ENCODE results near the gene CEND1.

Gene CEND1

DNA sequence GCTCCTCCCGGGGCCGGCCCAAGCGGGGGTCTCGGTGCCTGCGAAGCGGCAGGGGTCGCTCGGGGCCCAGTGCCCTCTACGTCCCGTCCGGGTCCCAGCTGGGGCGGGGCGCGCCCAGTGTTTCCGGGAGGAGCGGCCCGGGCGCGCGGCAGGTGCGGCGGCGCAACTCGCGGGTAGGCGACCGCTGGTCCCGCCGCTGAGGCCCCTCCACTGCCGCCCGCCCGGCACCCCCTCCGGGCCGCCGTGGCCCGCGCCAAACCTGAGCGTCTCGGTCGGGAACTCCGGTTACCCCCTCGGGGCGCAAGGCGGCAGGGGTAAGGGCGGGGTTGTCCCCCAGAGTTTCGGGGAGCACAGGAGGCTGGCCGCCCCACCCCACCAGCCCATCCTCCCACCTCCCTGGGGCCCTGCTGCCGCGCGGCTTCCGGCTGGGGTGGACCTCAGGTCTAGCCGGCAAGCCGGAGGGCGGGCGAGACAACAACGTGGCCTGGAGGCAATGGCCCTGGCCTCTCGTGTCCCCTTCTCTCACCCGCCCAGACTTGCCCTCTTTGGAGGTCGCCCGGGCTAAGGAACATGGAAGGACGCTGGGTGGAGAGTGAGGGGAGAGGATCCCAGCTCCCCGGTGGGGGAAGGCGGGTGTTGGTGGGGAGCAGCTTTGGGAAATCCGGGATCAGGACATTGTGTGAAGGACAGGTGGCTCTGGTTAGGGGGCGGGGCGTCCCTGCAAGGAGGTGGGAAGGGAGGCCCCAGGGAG, 37.4 kb upstream of the CEND1 start:
- DNase-seq = no peak

DNA sequence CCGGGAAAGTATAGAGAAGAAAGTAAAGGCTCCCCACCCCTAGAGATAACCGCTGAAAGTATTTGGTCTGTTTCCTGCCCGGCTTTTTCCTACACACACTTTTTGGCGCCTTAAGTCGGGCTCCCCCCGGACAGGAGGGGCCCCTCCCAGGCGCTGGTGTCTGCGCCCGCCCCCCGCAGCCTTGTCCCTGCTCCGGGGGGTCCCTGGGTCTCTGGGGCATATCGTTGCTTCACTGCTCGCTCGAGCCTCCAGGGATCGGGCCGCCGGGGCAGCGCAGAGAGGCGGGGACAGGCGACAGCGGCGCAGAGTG, 36.9 kb upstream of the CEND1 start:
- DNase-seq = no peak

- DNase-seq = no peak
Observed at GRCh38 chr11:826227-826621, 36.3 kb upstream of the CEND1 start.

DNA sequence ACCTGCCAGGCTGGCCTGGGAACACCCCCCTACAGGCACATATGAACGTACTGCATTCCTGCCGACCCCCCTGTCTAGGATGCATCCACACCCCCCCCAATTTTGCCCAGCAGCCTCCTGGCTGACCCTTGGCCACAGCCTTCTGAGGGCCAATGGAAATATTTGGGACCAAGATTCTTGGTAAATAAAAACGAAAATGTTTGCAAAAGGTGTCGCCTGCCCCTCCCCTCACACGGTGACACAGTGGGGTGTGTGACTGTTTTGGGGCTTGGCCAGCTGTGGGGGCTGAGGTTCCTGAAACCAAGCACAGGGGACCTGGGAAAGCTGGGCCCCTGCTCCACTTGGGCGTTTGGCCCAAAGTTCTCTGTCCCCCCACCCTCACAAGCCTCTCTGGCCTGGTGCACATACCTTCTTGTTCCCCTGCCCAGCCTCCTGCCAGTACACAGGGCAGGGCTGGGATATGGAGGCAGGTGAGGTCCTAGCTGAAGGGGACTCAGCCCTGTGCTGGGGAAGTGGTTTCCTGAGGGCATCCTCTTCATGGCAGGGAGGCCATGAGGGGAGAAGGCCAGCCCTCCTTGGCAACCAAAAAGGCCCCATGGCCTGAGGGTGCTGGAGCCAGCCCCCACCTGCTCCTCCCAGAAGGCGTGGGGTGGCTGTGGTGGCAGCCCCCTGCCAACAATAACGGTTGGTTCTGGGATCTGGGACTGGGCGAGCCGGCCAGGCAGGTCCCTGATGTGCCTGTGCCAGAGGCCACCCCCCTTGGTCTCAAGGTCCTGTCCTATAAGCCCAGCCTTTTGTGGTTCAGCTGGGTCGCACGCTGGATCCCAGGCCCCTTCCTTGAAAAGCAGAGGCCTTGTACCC, 35.7 kb upstream of the CEND1 start:
- no peak for DNase-seq

GRCh38 chr11:824942-825341, 35.1 kb upstream of the CEND1 start:
- no peak for DNase-seq

- no peak for DNase-seq
Observed at GRCh38 chr11:824292-824880, 34.5 kb upstream of the CEND1 start.

GRCh38 chr11:823441-824291, 33.8 kb upstream of the CEND1 start:
- DNase-seq = no peak

- peak in 1 of 2 donors; percentile 39 for DNase-seq
Observed at GRCh38 chr11:821512-822371, 31.9 kb upstream of the CEND1 start.

GRCh38 chr11:820655-821511, 31.0 kb upstream of the CEND1 start:
- DNase-seq = peak in 1 of 2 donors; percentile 69

DNA sequence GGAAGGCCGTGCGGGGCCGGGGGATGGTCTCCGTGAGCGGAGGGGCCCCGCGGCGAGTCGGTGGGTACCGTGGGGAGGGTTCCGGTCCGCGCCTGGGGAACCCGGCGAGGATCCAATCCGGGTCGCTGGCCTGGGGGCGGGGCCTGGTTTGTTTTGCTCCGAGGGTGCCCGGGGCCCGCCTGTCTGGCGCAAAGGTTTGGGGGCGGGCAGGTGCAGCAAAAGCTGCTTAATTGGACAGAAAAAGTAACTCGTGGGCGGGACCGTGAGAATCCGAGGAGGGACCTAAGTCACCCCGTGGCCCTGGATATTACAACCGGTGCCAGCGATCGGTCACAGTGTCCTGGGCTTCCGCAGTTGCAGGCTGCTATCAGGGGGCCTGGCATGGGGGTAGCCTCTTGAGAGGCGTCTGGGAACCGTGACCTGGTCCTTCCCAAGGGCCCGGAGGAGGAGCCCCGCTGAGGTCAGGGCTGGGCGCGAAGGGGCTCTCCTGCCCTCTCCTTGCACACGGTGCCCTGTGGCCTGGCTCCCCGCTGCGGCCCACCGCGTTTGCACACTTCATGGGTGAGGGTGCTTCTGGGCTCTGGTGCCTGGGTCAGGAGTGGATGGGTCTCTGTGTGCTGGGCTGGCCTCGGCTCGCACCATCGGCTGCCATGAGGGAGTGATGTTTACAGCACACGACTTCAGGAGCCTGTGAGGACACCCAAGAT, 30.2 kb upstream of the CEND1 start:
- DNase-seq = peak; percentile 95 to 96

DNA sequence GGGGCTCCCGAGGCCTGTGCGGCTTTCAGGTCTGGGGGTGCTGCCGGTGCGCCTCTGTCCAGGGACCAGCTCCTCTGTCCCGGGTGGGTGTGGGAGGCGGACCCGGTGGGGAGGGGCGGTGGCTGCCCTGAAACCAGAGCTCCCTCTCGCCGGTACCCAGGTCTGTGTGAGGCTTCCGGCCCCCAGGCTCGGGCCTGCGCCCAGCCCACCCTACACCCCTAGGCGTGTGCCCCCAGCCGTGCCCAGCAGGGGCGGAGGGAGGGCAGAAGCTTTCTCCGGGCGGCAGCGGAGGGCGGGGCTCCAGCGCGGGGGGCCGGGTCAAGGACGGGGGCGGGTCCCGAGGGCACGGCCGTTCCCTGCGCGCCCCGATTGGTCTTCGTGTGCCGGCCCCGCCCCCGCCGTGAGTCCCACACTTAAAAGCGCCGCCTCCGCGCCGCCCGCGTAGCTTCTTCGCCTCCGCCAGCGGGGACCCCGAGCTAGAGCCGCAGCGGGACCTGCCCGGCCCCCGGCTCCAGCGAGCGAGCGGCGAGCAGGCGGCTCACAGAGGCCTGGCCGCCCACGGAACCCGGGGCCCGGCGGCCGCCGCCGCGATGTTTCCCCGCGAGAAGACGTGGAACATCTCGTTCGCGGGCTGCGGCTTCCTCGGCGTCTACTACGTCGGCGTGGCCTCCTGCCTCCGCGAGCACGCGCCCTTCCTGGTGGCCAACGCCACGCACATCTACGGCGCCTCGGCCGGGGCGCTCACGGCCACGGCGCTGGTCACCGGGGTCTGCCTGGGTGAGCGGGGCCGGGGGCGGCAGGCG, 29.4 kb upstream of the CEND1 start:
- peak; percentile 93 to 94 for DNase-seq

GRCh38 chr11:818396-819128, 28.7 kb upstream of the CEND1 start, which contains the start of gene PNPLA2:
TSS of gene PNPLA2 (plus strand) at chr11:818914. CDS start at chr11:819719, 805 bp downstream.
- DNase-seq = no peak

DNA sequence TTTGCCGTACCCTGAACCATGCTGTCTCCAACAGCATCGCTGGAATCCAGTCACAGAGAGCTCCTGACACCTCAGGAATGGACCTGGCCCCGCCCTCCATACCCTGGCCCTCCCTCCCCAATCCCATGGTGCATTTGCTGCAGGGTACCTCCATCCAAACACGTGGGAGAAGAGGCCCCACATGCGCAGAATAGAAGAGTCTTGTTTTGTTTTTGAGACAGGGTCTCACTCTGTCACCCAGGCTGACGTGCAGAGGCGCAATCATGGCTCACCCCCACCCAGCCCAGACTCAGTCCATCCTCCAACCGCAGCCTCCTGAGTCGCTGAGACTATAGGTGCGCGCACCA, 26.5 kb upstream of the CEND1 start:
- DNase-seq = no peak

GRCh38 chr11:815675-816432, 26.0 kb upstream of the CEND1 start:
- DNase-seq = no peak

- no peak for DNase-seq
Observed at GRCh38 chr11:813456-814096, 23.7 kb upstream of the CEND1 start.

- no peak for DNase-seq
Observed at GRCh38 chr11:813072-813455, 23.2 kb upstream of the CEND1 start.

- DNase-seq = no peak
Observed at GRCh38 chr11:812390-812789, 22.5 kb upstream of the CEND1 start.

Measured in CD4-positive, alpha-beta T cell treated with Interleukin-1 beta for 1 hour (primary cell).